Measurements from ENCODE around the gene CNGA2.

DNA sequence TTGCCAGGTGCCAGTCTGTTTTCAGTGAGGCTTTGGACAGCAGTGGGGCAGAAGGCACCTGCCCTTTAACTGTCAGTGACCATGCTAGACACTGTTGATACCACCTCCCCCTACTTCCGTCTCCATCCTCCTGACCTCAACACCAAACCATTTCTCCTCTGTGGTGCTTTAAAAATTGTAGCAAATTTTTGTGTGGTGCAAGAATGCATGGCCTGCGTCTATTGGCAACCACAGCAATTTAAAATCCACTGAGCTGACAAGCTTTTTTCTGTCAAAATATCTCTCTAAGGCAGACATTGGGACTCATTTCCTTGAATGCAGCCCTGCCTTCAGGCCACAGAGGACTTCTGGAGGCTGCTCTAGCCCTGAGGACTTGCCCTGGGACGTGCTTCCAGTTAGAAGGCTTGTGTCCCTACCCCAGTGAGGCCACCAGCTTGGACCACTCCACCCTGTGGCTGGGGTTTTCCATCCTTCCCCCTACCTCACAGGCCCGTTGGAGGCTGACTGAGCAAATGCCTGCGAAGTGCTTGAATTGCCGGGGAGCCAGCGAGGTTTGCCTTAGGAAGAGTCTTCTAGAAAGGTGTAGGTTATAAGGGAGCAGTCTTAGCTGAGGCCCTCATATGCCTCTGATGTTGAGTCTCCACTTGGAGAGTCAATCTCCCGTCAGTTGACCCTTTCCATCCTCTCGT lies 32.4 kb upstream of the CNGA2 start:
- no peak for TF ChIP-seq EZH2phosphoT487 (IDR thresholded peaks at IDR 0.05; ENCODE audit: unreplicated experiment)
- TF ChIP-seq CTCF (conservative IDR thresholded peaks at IDR 0.05; ENCODE audit: low read depth in 2 of 2) = no peak
- TF ChIP-seq EZH2 (IDR thresholded peaks at IDR 0.05; ENCODE audit: low read depth, unreplicated experiment) = no peak
- TF ChIP-seq REST (IDR thresholded peaks at IDR 0.05; ENCODE audit: unreplicated experiment) = no peak
- no peak for TF ChIP-seq ZNF331 (CRISPR knock-in tag; IDR thresholded peaks at IDR 0.05; ENCODE audit: low read depth)
- no peak for TF ChIP-seq POLR2AphosphoS5 (IDR thresholded peaks at IDR 0.05; ENCODE audit: low read depth)
- TF ChIP-seq STAT1 (IDR thresholded peaks at IDR 0.05; ENCODE audit: unreplicated experiment) = no peak
- TF ChIP-seq JUNB (IDR thresholded peaks at IDR 0.05; ENCODE audit: unreplicated experiment) = no peak
- no peak for TF ChIP-seq ZNF114 (CRISPR knock-in tag; IDR thresholded peaks at IDR 0.05)
- no peak for TF ChIP-seq CREB1 (CRISPR knock-in tag; IDR thresholded peaks at IDR 0.05; ENCODE audit: low read depth)
- TF ChIP-seq NANOG (IDR thresholded peaks at IDR 0.05; ENCODE audit: borderline replicate concordance) = no peak
- no peak for TF ChIP-seq ETS1 (IDR thresholded peaks at IDR 0.05)

All from GM23338 (cell line).